Measurements from ENCODE around the gene RPS6KA2.

RPS6KA2 gene

GRCh38 chr6:166627033-166627874, at the start of gene RPS6KA2:
Gene RPS6KA2 (minus strand): TSS chr6:166627251. CDS start chr6:166627019, 232 bp downstream.
- peak; percentile 100 for DNase-seq

- no peak for DNase-seq
These were observed 49.3 kb upstream of the RPS6KA2 start for GRCh38 chr6:166676270-166676860.

GRCh38 chr6:166675736-166676135, 48.7 kb upstream of the RPS6KA2 start:
- no peak for DNase-seq

- DNase-seq: no peak
These were observed 46.3 kb upstream of the RPS6KA2 start for GRCh38 chr6:166673309-166673708.

GRCh38 chr6:166672624-166673206, 45.7 kb upstream of the RPS6KA2 start:
- no peak for DNase-seq

- no peak for DNase-seq
These were observed 45.1 kb upstream of the RPS6KA2 start for GRCh38 chr6:166672146-166672545.

- DNase-seq: no peak
These were observed 44.5 kb upstream of the RPS6KA2 start for GRCh38 chr6:166671434-166672081.

- DNase-seq: no peak
These were observed 43.8 kb upstream of the RPS6KA2 start for GRCh38 chr6:166670894-166671293.

GRCh38 chr6:166670013-166670412, 43.0 kb upstream of the RPS6KA2 start:
- no peak for DNase-seq

- no peak for DNase-seq
These were observed 41.0 kb upstream of the RPS6KA2 start for GRCh38 chr6:166667796-166668610.

GRCh38 chr6:166664135-166664534, 37.1 kb upstream of the RPS6KA2 start:
- DNase-seq: no peak

GRCh38 chr6:166663568-166663967, 36.5 kb upstream of the RPS6KA2 start:
- DNase-seq: no peak

- DNase-seq: no peak
These were observed 35.6 kb upstream of the RPS6KA2 start for GRCh38 chr6:166662690-166663089.

- no peak for DNase-seq
These were observed 34.5 kb upstream of the RPS6KA2 start for GRCh38 chr6:166661327-166662085.

GRCh38 chr6:166660157-166660688, 33.2 kb upstream of the RPS6KA2 start:
- DNase-seq: no peak

GRCh38 chr6:166659581-166659980, 32.5 kb upstream of the RPS6KA2 start:
- DNase-seq: no peak

GRCh38 chr6:166658792-166659150, 31.7 kb upstream of the RPS6KA2 start:
- DNase-seq: no peak

- no peak for DNase-seq
These were observed 31.2 kb upstream of the RPS6KA2 start for GRCh38 chr6:166658115-166658791.

GRCh38 chr6:166657531-166657930, 30.5 kb upstream of the RPS6KA2 start:
- no peak for DNase-seq

GRCh38 chr6:166656230-166657151, 29.4 kb upstream of the RPS6KA2 start:
- no peak for DNase-seq
